Measurements from ENCODE around the gene MICA. TPM values are rescaled to one million over a fixed set of nuclear protein-coding genes. Genes with fewer than 3 reads are reported as not detected.
"Not testable (repeated sequence)": the region's sequence is repeated elsewhere in the genome, so short reads cannot be mapped to it uniquely, and the experiment has no call there.

MICA gene
- total RNA-seq, 1 donor from 2014 or later = 36.6 TPM

GRCh38 chr6:31441365-31442267 lies 38.2 kb downstream of the MICA start:
- intact Hi-C loops (cut with DNase I) = loop anchor here (5.0 kb wide), 1 partner anchor 44 kb away; no protein-coding TSS in a partner anchor
- Histone ChIP-seq H3K27me3 (no peaks in the 10 kb centered on the region), H3K4me3 (no peak overlapping the region), H3K36me3 (no peaks in the 10 kb centered on the region), H3K9me3 (no peaks in the 10 kb centered on the region), H3K27ac (no peak overlapping the region), H3K4me1 (no peaks in the 10 kb centered on the region)
- peak; percentile 87 for TF ChIP-seq CTCF (IDR thresholded peaks at IDR 0.05)
- DNase-seq (peak; percentile 94), ATAC-seq (peak; percentile 100)

GRCh38 chr6:31446481-31446880 lies 43.1 kb downstream of the MICA start:
- H3K36me3 ChIP-seq = no peaks in the 10 kb centered on the region
- intact Hi-C loops (cut with DNase I) = no loop called here
- no peaks in the 10 kb centered on the region for H3K4me1 ChIP-seq
- H3K27me3 ChIP-seq = no peaks in the 10 kb centered on the region
- DNase-seq = no peak
- H3K4me3 ChIP-seq = no peak overlapping the region
- H3K27ac ChIP-seq = no peak overlapping the region
- no peak for ATAC-seq
- no peak for TF ChIP-seq CTCF (IDR thresholded peaks at IDR 0.05)
- no peaks in the 10 kb centered on the region for H3K9me3 ChIP-seq

- ATAC-seq; H3K9me3 ChIP-seq; H3K27ac ChIP-seq; H3K4me1 ChIP-seq; DNase-seq; H3K27me3 ChIP-seq; H3K4me3 ChIP-seq; H3K36me3 ChIP-seq; intact Hi-C loops (cut with DNase I): not testable (repeated sequence)
Observed at GRCh38 chr6:31446999-31447789, 43.8 kb downstream of the MICA start.

- Histone ChIP-seq H3K27ac (no peak overlapping the region), H3K36me3 (no peaks in the 10 kb centered on the region), H3K27me3 (no peaks in the 10 kb centered on the region), H3K4me1 (no peaks in the 10 kb centered on the region), H3K4me3 (no peak overlapping the region), H3K9me3 (peaks cover 6% of the 10 kb centered on the region)
- DNase-seq = no peak
- intact Hi-C loops (cut with DNase I) = no loop called here
- no peak for ATAC-seq
- no peak for TF ChIP-seq CTCF (IDR thresholded peaks at IDR 0.05)
Observed at GRCh38 chr6:31450751-31451150, 47.4 kb downstream of the MICA start.

GRCh38 chr6:31452859-31453258 lies 49.5 kb downstream of the MICA start:
- H3K4me3 ChIP-seq = no peak overlapping the region
- peaks cover 6% of the 10 kb centered on the region for H3K9me3 ChIP-seq
- H3K27me3 ChIP-seq = no peaks in the 10 kb centered on the region
- H3K36me3 ChIP-seq = no peaks in the 10 kb centered on the region
- H3K27ac ChIP-seq = no peak overlapping the region
- ATAC-seq (no peak), DNase-seq (no peak)
- TF ChIP-seq CTCF (IDR thresholded peaks at IDR 0.05) = no peak
- H3K4me1 ChIP-seq = no peaks in the 10 kb centered on the region
- intact Hi-C loops (cut with DNase I) = no loop called here

- H3K36me3 ChIP-seq = no peaks in the 10 kb centered on the region
- H3K27me3 ChIP-seq = no peaks in the 10 kb centered on the region
- DNase-seq = no peak
- H3K9me3 ChIP-seq = peaks cover 6% of the 10 kb centered on the region
- no peak overlapping the region for H3K27ac ChIP-seq
- H3K4me1 ChIP-seq = no peaks in the 10 kb centered on the region
- no peak overlapping the region for H3K4me3 ChIP-seq
- ATAC-seq = peak; percentile 36
- TF ChIP-seq CTCF (IDR thresholded peaks at IDR 0.05) = no peak
- intact Hi-C loops (cut with DNase I) = no loop called here
Observed at GRCh38 chr6:31453259-31453658, 49.9 kb downstream of the MICA start.

GRCh38 chr6:31459864-31460263 lies 56.5 kb downstream of the MICA start:
- H3K36me3 ChIP-seq; H3K9me3 ChIP-seq; intact Hi-C loops (cut with DNase I); DNase-seq; H3K27ac ChIP-seq; H3K4me3 ChIP-seq; H3K27me3 ChIP-seq; ATAC-seq: not testable (repeated sequence)
- H3K4me1 ChIP-seq = peaks cover 17% of the 10 kb centered on the region

All from upper lobe of right lung (tissue), 1 donor.